Esophagus squamous epithelium (tissue), 4 donors: Measurements from ENCODE around the gene GRAMD2B.

Experiments used
- POLR2A ChIP-seq, 4 donors: fragments of 450-650 bp; IDR thresholded peaks; one replicate each; pipeline ENCODE4 v1.6.1; 2017; ENCODE audit warnings: antibody characterized with exemption in 4 of 4, mild to moderate bottlenecking in 4 of 4, moderate library complexity in 3 of 4
- TF ChIP-seq, protein P1 (sequence below), 6 experiments: fragments of 450-650 bp in 4 of 6; fragments of 200-600 bp in 2 of 6; sonication (generic) in 2 of 6; IDR thresholded peaks; one replicate each; pipeline ENCODE4 v1.5.1; 2016 to 2019; ENCODE audit warnings: antibody characterized with exemption in 6 of 6, mild to moderate bottlenecking in 4 of 6, moderate library complexity in 4 of 6

GRCh38 chr5:126413856-126414255, 9.4 kb upstream of the GRAMD2B start:
- TF ChIP-seq, protein P1, sequence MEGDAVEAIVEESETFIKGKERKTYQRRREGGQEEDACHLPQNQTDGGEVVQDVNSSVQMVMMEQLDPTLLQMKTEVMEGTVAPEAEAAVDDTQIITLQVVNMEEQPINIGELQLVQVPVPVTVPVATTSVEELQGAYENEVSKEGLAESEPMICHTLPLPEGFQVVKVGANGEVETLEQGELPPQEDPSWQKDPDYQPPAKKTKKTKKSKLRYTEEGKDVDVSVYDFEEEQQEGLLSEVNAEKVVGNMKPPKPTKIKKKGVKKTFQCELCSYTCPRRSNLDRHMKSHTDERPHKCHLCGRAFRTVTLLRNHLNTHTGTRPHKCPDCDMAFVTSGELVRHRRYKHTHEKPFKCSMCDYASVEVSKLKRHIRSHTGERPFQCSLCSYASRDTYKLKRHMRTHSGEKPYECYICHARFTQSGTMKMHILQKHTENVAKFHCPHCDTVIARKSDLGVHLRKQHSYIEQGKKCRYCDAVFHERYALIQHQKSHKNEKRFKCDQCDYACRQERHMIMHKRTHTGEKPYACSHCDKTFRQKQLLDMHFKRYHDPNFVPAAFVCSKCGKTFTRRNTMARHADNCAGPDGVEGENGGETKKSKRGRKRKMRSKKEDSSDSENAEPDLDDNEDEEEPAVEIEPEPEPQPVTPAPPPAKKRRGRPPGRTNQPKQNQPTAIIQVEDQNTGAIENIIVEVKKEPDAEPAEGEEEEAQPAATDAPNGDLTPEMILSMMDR (IDR thresholded peaks at IDR 0.05), result no peak
- no peak for TF ChIP-seq POLR2A (IDR thresholded peaks at IDR 0.05)
